Suprapubic skin (tissue), 4 donors: Measurements from ENCODE around the gene SERTAD2. TPM values are rescaled to one million over a fixed set of nuclear protein-coding genes. Genes with fewer than 3 reads are reported as not detected.

Experiments used
- DNase-seq, 2 donors: peaks; one replicate each; pipeline ENCODE4 v3.0.0-alpha.2; 2019; ENCODE audit warnings: low spot score in 2 of 2
- H3K27ac ChIP-seq: fragments of 200-600 bp; sonication (generic); one replicate; pipeline ENCODE4 v1.5.1; 2019
- H3K27me3 ChIP-seq: fragments of 200-600 bp; sonication (generic); one replicate; pipeline ENCODE4 v1.5.1; 2019
- H3K36me3 ChIP-seq: fragments of 200-600 bp; sonication (generic); one replicate; pipeline ENCODE4 v1.5.1; 2019
- H3K4me1 ChIP-seq: fragments of 200-600 bp; sonication (generic); one replicate; pipeline ENCODE4 v1.5.1; 2019
- H3K4me3 ChIP-seq: fragments of 200-600 bp; sonication (generic); one replicate; pipeline ENCODE4 v1.5.1; 2019; ENCODE audit warnings: mild to moderate bottlenecking
- H3K9me3 ChIP-seq: fragments of 200-600 bp; sonication (generic); one replicate; pipeline ENCODE4 v1.5.1; 2019
- CTCF ChIP-seq, 2 donors: fragments of 200-600 bp in 1 of 2; fragments of 450-650 bp in 1 of 2; sonication (generic) in 1 of 2; IDR thresholded peaks; one replicate each; pipeline ENCODE4 v1.5.1; 2016 to 2019; ENCODE audit warnings: antibody characterized with exemption in 2 of 2, mild to moderate bottlenecking in 1 of 2, moderate library complexity in 1 of 2
- EP300 ChIP-seq: sonication (generic); formaldehyde crosslinking; IDR thresholded peaks from one replicate; pipeline ENCODE4 v1.6.1; 2017; ENCODE audit warnings: antibody characterized with exemption
- POLR2A ChIP-seq, 2 donors: fragments of 450-650 bp; IDR thresholded peaks; one replicate each; pipeline ENCODE4 v1.6.1; 2017; ENCODE audit warnings: antibody characterized with exemption in 2 of 2, mild to moderate bottlenecking in 2 of 2, moderate library complexity in 2 of 2
- POLR2AphosphoS5 ChIP-seq, 3 donors: sonication (generic); formaldehyde crosslinking; IDR thresholded peaks; one replicate each; pipeline ENCODE4 v1.6.1; 2017; ENCODE audit warnings: antibody characterized with exemption in 3 of 3
- WGBS: methylation state at CpG from one replicate; pipeline ENCODE4 v1.1.5; 2018; 5-methylcytosine and 5-hydroxymethylcytosine counted together
- total RNA-seq, 4 donors: library from RNA; depleted of rRNA; stranded (reverse); fragments of >200 nt; gene quantifications; one replicate each; pipeline ENCODE4 v1.1.0, GENCODE V29; 2016

The SERTAD2 gene
- total RNA-seq, 4 donors from 2014 or later: 23.7 to 36.4 (median 30.9) TPM

- no peak overlapping the region for H3K4me3 ChIP-seq
- H3K27ac ChIP-seq: no peak overlapping the region
- no peaks in the 10 kb centered on the region for H3K4me1 ChIP-seq
- no peaks in the 10 kb centered on the region for H3K36me3 ChIP-seq
- H3K27me3 ChIP-seq: no peaks in the 10 kb centered on the region
- TF ChIP-seq EP300: no peak
- no peak for DNase-seq
- no peaks in the 10 kb centered on the region for H3K9me3 ChIP-seq
- 90% methylated on average over 5 of the region's 5 CpGs for WGBS
Observed at GRCh38 chr2:64686283-64686956, 32.7 kb upstream of the SERTAD2 start.

GRCh38 chr2:64685430-64685829 lies 31.7 kb upstream of the SERTAD2 start:
- no peak for TF ChIP-seq POLR2AphosphoS5 (IDR thresholded peaks at IDR 0.05)
- no peak for TF ChIP-seq CTCF (IDR thresholded peaks at IDR 0.05)
- H3K27ac ChIP-seq: no peak overlapping the region
- H3K4me3 ChIP-seq: no peak overlapping the region
- no peaks in the 10 kb centered on the region for H3K9me3 ChIP-seq
- no peaks in the 10 kb centered on the region for H3K36me3 ChIP-seq
- H3K4me1 ChIP-seq: no peaks in the 10 kb centered on the region
- no peak for DNase-seq
- H3K27me3 ChIP-seq: no peaks in the 10 kb centered on the region
- 61% methylated on average over 1 of the region's 1 CpG for WGBS

GRCh38 chr2:64683771-64684510 lies 30.2 kb upstream of the SERTAD2 start:
- 96% methylated on average over 9 of the region's 9 CpGs for WGBS
- no peak overlapping the region for H3K4me3 ChIP-seq
- H3K4me1 ChIP-seq: peaks cover 5% of the 10 kb centered on the region
- no peaks in the 10 kb centered on the region for H3K9me3 ChIP-seq
- H3K27me3 ChIP-seq: no peaks in the 10 kb centered on the region
- DNase-seq: no peak
- no peak for TF ChIP-seq CTCF (IDR thresholded peaks at IDR 0.05)
- no peak for TF ChIP-seq POLR2AphosphoS5 (IDR thresholded peaks at IDR 0.05)
- TF ChIP-seq EP300: no peak
- TF ChIP-seq POLR2A (IDR thresholded peaks at IDR 0.05): no peak
- no peaks in the 10 kb centered on the region for H3K36me3 ChIP-seq
- no peak overlapping the region for H3K27ac ChIP-seq

GRCh38 chr2:64681479-64681967 lies 27.8 kb upstream of the SERTAD2 start:
- Histone ChIP-seq H3K4me3 (no peak overlapping the region), H3K27ac (no peak overlapping the region), H3K9me3 (no peaks in the 10 kb centered on the region), H3K36me3 (no peaks in the 10 kb centered on the region), H3K27me3 (no peaks in the 10 kb centered on the region), H3K4me1 (peaks cover 7% of the 10 kb centered on the region)
- TF ChIP-seq EP300 (no peak), POLR2A (IDR thresholded peaks at IDR 0.05) (no peak), POLR2AphosphoS5 (IDR thresholded peaks at IDR 0.05) (no peak), CTCF (IDR thresholded peaks at IDR 0.05) (no peak)
- WGBS: 89% methylated on average over 2 of the region's 2 CpGs
- DNase-seq: no peak

GRCh38 chr2:64679673-64680425 lies 26.1 kb upstream of the SERTAD2 start:
- peaks cover 7% of the 10 kb centered on the region for H3K4me1 ChIP-seq
- WGBS: 63% methylated on average over 6 of the region's 6 CpGs
- H3K9me3 ChIP-seq: no peaks in the 10 kb centered on the region
- DNase-seq: no peak
- no peaks in the 10 kb centered on the region for H3K27me3 ChIP-seq
- no peak overlapping the region for H3K27ac ChIP-seq
- no peaks in the 10 kb centered on the region for H3K36me3 ChIP-seq
- no peak overlapping the region for H3K4me3 ChIP-seq
- no peak for TF ChIP-seq EP300
- no peak for TF ChIP-seq POLR2AphosphoS5 (IDR thresholded peaks at IDR 0.05)
- TF ChIP-seq CTCF (IDR thresholded peaks at IDR 0.05): no peak
- TF ChIP-seq POLR2A (IDR thresholded peaks at IDR 0.05): no peak
